Hepatocyte (in vitro differentiated cells): ENCODE measurements around the gene TTBK2. TPM values are rescaled to one million over a fixed set of nuclear protein-coding genes. Genes with fewer than 3 reads are reported as not detected.

Source experiments
- DNase-seq: peaks from one replicate; pipeline ENCODE4 v3.0.0-alpha.2; 2016; ENCODE audit warnings: low spot score
- H2AFZ ChIP-seq: fragments of 200-600 bp; sonication (generic); 2 replicates; pipeline ENCODE4 v1.6.0; 2016; ENCODE audit warnings: antibody characterized with exemption, mild to moderate bottlenecking
- H3K27ac ChIP-seq: fragments of 200-600 bp; sonication (generic); 2 replicates; pipeline ENCODE4 v1.5.1; 2016; ENCODE audit warnings: mild to moderate bottlenecking
- H3K27me3 ChIP-seq: fragments of 200-600 bp; sonication (generic); 2 replicates; pipeline ENCODE4 v1.6.1; 2016
- H3K36me3 ChIP-seq: fragments of 200-600 bp; sonication (generic); replicated peaks from 2 replicates; pipeline ENCODE4 v1.5.1; 2016; ENCODE audit warnings: low read depth; ENCODE audit not compliant: insufficient read depth
- H3K4me1 ChIP-seq: fragments of 200-600 bp; sonication (generic); 2 replicates; pipeline ENCODE4 v1.5.1; 2016; ENCODE audit warnings: mild to moderate bottlenecking, moderate library complexity; ENCODE audit not compliant: insufficient read depth
- H3K4me2 ChIP-seq: fragments of 200-600 bp; sonication (generic); 2 replicates; pipeline ENCODE4 v1.6.0; 2016
- H3K4me3 ChIP-seq: fragments of 200-600 bp; sonication (generic); 2 replicates; pipeline ENCODE4 v1.5.1; 2016; ENCODE audit warnings: mild to moderate bottlenecking
- H3K79me2 ChIP-seq: fragments of 200-600 bp; sonication (generic); 2 replicates; pipeline ENCODE4 v1.6.0; 2017; ENCODE audit warnings: mild to moderate bottlenecking
- H3K9me2 ChIP-seq: fragments of 200-600 bp; sonication (generic); replicated peaks from 2 replicates; pipeline ENCODE4 v1.6.0; 2017; ENCODE audit warnings: mild to moderate bottlenecking; ENCODE audit not compliant: insufficient read depth
- H3K9me3 ChIP-seq: fragments of 200-600 bp; sonication (generic); 2 replicates; pipeline ENCODE4 v1.5.1; 2016; ENCODE audit warnings: low read depth, mild to moderate bottlenecking
- H4K20me1 ChIP-seq: fragments of 200-600 bp; sonication (generic); 2 replicates; pipeline ENCODE4 v1.6.0; 2016; ENCODE audit warnings: mild to moderate bottlenecking; ENCODE audit not compliant: insufficient read depth, poor library complexity, severe bottlenecking
- EZH2 ChIP-seq: fragments of 200-600 bp; sonication (generic); IDR thresholded peaks from 2 replicates; pipeline ENCODE4 v1.6.1; 2016; ENCODE audit warnings: antibody characterized with exemption, mild to moderate bottlenecking, borderline replicate concordance
- EZH2phosphoT487 ChIP-seq: fragments of 200-600 bp; sonication (generic); IDR thresholded peaks from one replicate; pipeline ENCODE4 v1.6.1; 2018; ENCODE audit warnings: antibody characterized with exemption, mild to moderate bottlenecking, low read depth, moderate library complexity; ENCODE audit not compliant: unreplicated experiment, severe bottlenecking
- WGBS: methylation state at CpG from one replicate; pipeline ENCODE4 v1.1.6; 2016; ENCODE audit warnings: low lambda C conversion rate; ENCODE audit errors: missing lambda C conversion rate; 5-methylcytosine and 5-hydroxymethylcytosine counted together
- polyA plus RNA-seq: library from polyadenylated mRNA; unstranded; fragments of >200 nt; fragmentation: Nextera tagmentation; extraction: Ambion mirVana; gene quantifications from 2 replicates; pipeline ENCODE4 v1.2.1, GENCODE V29; 2016
- total RNA-seq: library from RNA; depleted of rRNA; stranded (reverse); fragments of >200 nt; gene quantifications from 2 replicates; pipeline ENCODE4 v1.2.3, GENCODE V29; 2014
- TF ChIP-seq, protein P1 (sequence below): fragments of 200-600 bp; sonication (generic); IDR thresholded peaks from 2 replicates; pipeline ENCODE4 v1.5.1; 2016; ENCODE audit warnings: antibody characterized with exemption, mild to moderate bottlenecking; ENCODE audit not compliant: poor library complexity

TTBK2 gene
- total and polyA plus RNA-seq, 2 experiments from 2014 or later: 3.8 to 8.5 TPM

- DNase-seq: peak; percentile 23
- Histone ChIP-seq H3K9me2 (no peaks in the 10 kb centered on the region), H2AFZ (no peak overlapping the region), H3K4me2 (no peak overlapping the region), H3K4me1 (no peaks in the 10 kb centered on the region), H3K27ac (no peak overlapping the region), H3K27me3 (no peaks in the 10 kb centered on the region), H3K79me2 (no peaks in the 10 kb centered on the region), H3K4me3 (no peak overlapping the region), H4K20me1 (no peaks in the 10 kb centered on the region), H3K36me3 (peaks cover 4% of the 10 kb centered on the region), H3K9me3 (no peaks in the 10 kb centered on the region)
- 96% methylated on average over 12 of the region's 13 CpGs for WGBS
- no peak for TF ChIP-seq EZH2phosphoT487
- no peak for TF ChIP-seq EZH2
- TF ChIP-seq, protein P1, sequence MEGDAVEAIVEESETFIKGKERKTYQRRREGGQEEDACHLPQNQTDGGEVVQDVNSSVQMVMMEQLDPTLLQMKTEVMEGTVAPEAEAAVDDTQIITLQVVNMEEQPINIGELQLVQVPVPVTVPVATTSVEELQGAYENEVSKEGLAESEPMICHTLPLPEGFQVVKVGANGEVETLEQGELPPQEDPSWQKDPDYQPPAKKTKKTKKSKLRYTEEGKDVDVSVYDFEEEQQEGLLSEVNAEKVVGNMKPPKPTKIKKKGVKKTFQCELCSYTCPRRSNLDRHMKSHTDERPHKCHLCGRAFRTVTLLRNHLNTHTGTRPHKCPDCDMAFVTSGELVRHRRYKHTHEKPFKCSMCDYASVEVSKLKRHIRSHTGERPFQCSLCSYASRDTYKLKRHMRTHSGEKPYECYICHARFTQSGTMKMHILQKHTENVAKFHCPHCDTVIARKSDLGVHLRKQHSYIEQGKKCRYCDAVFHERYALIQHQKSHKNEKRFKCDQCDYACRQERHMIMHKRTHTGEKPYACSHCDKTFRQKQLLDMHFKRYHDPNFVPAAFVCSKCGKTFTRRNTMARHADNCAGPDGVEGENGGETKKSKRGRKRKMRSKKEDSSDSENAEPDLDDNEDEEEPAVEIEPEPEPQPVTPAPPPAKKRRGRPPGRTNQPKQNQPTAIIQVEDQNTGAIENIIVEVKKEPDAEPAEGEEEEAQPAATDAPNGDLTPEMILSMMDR: no peak
Measured at GRCh38 chr15:42727750-42728381, 192.7 kb downstream of the TTBK2 start.

GRCh38 chr15:42726114-42726513 lies 194.5 kb downstream of the TTBK2 start:
- Histone ChIP-seq H3K27me3 (no peaks in the 10 kb centered on the region), H3K4me1 (no peaks in the 10 kb centered on the region), H3K9me3 (no peaks in the 10 kb centered on the region), H2AFZ (no peak overlapping the region), H3K4me2 (no peak overlapping the region), H3K36me3 (no peaks in the 10 kb centered on the region), H3K4me3 (no peak overlapping the region), H3K27ac (no peak overlapping the region), H3K9me2 (no peaks in the 10 kb centered on the region), H4K20me1 (no peaks in the 10 kb centered on the region), H3K79me2 (no peaks in the 10 kb centered on the region)
- TF ChIP-seq EZH2phosphoT487: no peak
- TF ChIP-seq EZH2: no peak
- TF ChIP-seq, protein P1: no peak
- no peak for DNase-seq
- WGBS: 91% methylated on average over 11 of the region's 11 CpGs

DNA sequence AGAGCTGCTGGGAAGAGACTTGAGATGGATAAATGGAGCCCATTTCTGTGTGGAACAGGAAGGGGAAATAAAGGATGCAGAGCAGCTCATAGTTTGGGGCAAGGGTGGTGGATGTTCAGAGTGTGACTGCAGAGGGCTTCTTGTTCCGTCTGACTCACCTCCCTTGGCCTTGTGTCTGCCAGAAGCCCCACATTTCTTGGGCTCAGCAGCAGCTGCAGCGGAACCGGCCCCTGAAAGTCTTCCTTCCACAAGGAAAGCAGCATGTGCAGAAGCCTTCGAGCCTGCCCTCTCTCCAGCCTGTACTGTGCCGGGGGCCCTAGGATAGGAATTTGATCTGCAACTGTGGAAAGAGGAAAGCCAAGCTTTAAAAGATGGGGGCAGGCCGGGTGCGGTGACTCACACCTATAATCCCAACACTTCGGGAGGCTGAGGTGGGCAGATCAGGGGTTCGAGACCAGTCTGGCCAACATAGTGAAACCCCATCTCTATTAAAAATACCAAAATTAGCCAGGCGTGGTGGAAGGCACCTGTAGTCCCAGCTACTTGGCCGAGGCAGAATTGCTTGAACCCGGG lies 195.2 kb downstream of the TTBK2 start:
- Histone ChIP-seq H3K79me2 (no peaks in the 10 kb centered on the region), H3K4me1 (no peaks in the 10 kb centered on the region), H3K9me3 (no peaks in the 10 kb centered on the region), H3K27me3 (no peaks in the 10 kb centered on the region), H3K27ac (no peak overlapping the region), H2AFZ (no peak overlapping the region), H3K4me3 (no peak overlapping the region), H3K36me3 (no peaks in the 10 kb centered on the region), H3K4me2 (no peak overlapping the region), H3K9me2 (no peaks in the 10 kb centered on the region), H4K20me1 (no peaks in the 10 kb centered on the region)
- no peak for TF ChIP-seq EZH2phosphoT487
- no peak for TF ChIP-seq EZH2
- TF ChIP-seq, protein P1: no peak
- DNase-seq: no peak
- WGBS: 90% methylated on average over 12 of the region's 12 CpGs
